Uterus (tissue), 4 donors: ENCODE results near the gene CLDN6. TPM values are rescaled to one million over a fixed set of nuclear protein-coding genes. Genes with fewer than 3 reads are reported as not detected.

Experiments
- DNase-seq, 2 donors: peaks; one replicate each; pipeline ENCODE4 v3.0.0-alpha.2; 2019 to 2020
- H3K27ac ChIP-seq, 2 donors: fragments of 200-600 bp; sonication (generic); 1 replicate in 1 of 2; 2 replicates in 1 of 2; pipeline ENCODE4 v1.5.1; 2016 to 2018
- H3K27me3 ChIP-seq, 2 donors: fragments of 200-600 bp; sonication (generic); one replicate each; pipeline ENCODE4 v1.5.1; 2018 to 2019; ENCODE audit warnings: control low read depth in 1 of 2
- H3K36me3 ChIP-seq, 2 donors: fragments of 200-600 bp; sonication (generic); one replicate each; pipeline ENCODE4 v1.5.1; 2019; ENCODE audit warnings: control low read depth in 1 of 2
- H3K4me1 ChIP-seq, 2 donors: fragments of 200-600 bp; sonication (generic); one replicate each; pipeline ENCODE4 v1.5.1; 2018 to 2019; ENCODE audit warnings: control low read depth in 1 of 2
- H3K4me3 ChIP-seq, 2 donors: fragments of 200-600 bp; sonication (generic); 1 replicate in 1 of 2; 2 replicates in 1 of 2; pipeline ENCODE4 v1.5.1; 2018 to 2019; ENCODE audit warnings: mild to moderate bottlenecking in 1 of 2
- H3K9me3 ChIP-seq, 2 donors: fragments of 200-600 bp; sonication (generic); one replicate each; pipeline ENCODE4 v1.5.1; 2019; ENCODE audit warnings: control low read depth in 1 of 2
- CTCF ChIP-seq, 4 experiments: fragments of 200-600 bp in 2 of 4; fragments of 450-650 bp in 2 of 4; sonication (generic) in 2 of 4; IDR thresholded peaks; one replicate each; pipeline ENCODE4 v1.5.1; 2016 to 2019; ENCODE audit warnings: antibody characterized with exemption in 4 of 4, mild to moderate bottlenecking in 2 of 4, moderate library complexity in 1 of 4
- POLR2A ChIP-seq, 2 donors: fragments of 450-650 bp; IDR thresholded peaks; one replicate each; pipeline ENCODE4 v1.6.1; 2016; ENCODE audit warnings: antibody characterized with exemption in 2 of 2, mild to moderate bottlenecking in 1 of 2, moderate library complexity in 1 of 2
- intact Hi-C: fragments of 100-400 bp; cut with DNase I; formaldehyde crosslinking; loops from one replicate; pipeline ENCODE4 v1.15.1; 2023; ENCODE audit warnings: low total_unique reads
- total RNA-seq, 4 donors: library from RNA; depleted of rRNA in 3 of 4; stranded (reverse); fragments of >200 nt in 3 of 4; gene quantifications; one replicate each; pipeline versions ENCODE4 v1.1.0 to v1.2.4, GENCODE V29; 2014 to 2023
- donor health status: DM: yes; HTN: yes; CAD: no.

The CLDN6 gene
- total RNA-seq, 4 donors from 2014 or later: 4.1 TPM; not detected in 3

GRCh38 chr16:3000540-3000939 lies 17.4 kb downstream of the CLDN6 start:
- H3K27ac ChIP-seq: no peak overlapping the region
- no peak overlapping the region for H3K4me3 ChIP-seq
- H3K4me1 ChIP-seq: no peaks in the 10 kb centered on the region
- intact Hi-C loops: no loop called here
- DNase-seq: no peak
- no peak for TF ChIP-seq POLR2A (IDR thresholded peaks at IDR 0.05)
- TF ChIP-seq CTCF (IDR thresholded peaks at IDR 0.05): no peak
- H3K9me3 ChIP-seq: no peaks in the 10 kb centered on the region
- H3K36me3 ChIP-seq: no peaks in the 10 kb centered on the region
- peaks cover 0 to 3% of the 10 kb centered on the region in 2 donors for H3K27me3 ChIP-seq

DNA sequence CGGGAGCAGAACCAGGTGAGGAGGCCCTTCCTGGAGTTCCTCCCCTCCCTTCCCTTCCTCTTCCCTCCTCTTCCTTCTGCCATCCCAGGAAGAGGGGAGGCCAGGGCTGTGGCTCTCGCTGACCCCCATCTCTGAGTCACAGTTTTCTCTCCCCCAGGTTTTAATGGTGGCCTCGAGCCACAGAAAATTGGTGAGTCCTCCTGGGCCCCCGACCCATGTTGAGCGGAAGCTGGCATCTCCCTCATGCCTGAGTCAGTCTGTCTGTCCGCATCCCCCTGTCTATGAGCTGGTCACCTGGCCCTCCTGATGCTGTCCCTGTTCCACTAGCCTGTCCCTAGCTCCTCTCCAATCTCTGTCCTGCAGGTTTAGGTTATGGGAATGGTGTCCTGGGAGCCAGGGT lies 18.1 kb downstream of the CLDN6 start:
- Histone ChIP-seq H3K27me3 (peaks cover 0 to 3% of the 10 kb centered on the region in 2 donors), H3K9me3 (no peaks in the 10 kb centered on the region), H3K4me3 (no peak overlapping the region), H3K36me3 (no peaks in the 10 kb centered on the region), H3K4me1 (no peaks in the 10 kb centered on the region), H3K27ac (no peak overlapping the region)
- no peak for DNase-seq
- intact Hi-C loops: no loop called here
- TF ChIP-seq CTCF (IDR thresholded peaks at IDR 0.05) (no peak), POLR2A (IDR thresholded peaks at IDR 0.05) (no peak)

DNA sequence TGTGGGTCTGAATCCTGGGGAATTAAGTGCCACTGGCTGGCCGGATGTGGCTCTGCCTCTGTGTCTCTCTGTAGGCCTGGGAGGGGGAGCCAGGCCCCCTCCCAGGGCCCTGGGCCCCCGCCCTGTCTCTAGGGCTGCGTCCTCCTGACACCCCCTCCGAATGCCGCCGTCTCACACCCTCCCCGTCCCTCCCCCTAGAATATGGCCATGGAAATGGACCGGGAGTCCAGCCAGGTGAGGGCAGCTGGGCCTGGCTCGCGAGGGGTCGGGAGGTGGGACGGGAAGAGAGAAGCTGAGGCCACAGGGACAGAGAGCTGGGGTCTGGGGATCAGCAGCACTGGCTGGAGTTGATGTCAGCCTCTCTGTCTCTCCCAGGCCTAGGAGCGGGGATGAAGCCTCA lies 21.7 kb downstream of the CLDN6 start:
- no peaks in the 10 kb centered on the region for H3K27me3 ChIP-seq

DNA sequence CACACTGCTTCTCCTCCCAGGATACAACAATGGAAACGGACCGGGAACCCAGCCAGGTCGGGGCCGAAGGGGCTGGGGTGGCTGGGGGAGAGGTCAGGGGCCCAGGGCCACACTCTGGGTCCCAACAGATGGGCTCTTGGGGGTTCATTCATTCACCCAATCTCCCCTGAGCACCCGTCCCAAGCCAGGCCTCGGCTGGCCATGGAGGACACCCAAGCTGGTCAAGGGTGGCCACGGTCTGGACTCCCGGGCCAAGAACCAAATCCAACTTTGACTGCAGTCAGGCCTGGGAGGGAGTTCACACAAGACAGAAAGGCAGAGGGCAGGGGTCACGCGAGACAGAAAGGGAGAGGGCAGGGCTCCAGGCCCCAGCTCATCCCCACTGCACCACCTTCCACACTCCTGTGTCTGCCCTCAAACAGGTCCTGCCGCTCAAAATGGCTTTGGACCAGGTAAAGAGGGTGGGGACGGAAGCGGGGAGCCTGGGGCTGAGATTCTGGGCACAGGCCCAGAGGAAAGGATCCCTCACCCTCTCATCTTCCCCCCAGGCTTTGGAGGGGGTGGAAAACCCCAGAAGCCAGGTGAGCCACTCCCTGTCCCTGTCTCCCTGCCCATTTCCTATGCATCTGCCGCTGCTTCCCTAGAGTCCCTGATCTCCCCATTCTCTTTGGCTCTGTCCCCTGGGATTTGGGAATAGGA lies 25.5 kb downstream of the CLDN6 start:
- Histone ChIP-seq H3K27ac (no peak overlapping the region), H3K27me3 (no peaks in the 10 kb centered on the region), H3K4me3 (no peak overlapping the region), H3K9me3 (no peaks in the 10 kb centered on the region), H3K36me3 (no peaks in the 10 kb centered on the region), H3K4me1 (no peaks in the 10 kb centered on the region)
- no peak for DNase-seq
- TF ChIP-seq CTCF (IDR thresholded peaks at IDR 0.05) (no peak), POLR2A (IDR thresholded peaks at IDR 0.05) (no peak)
- intact Hi-C loops: no loop called here

More for the DNA sequence above, 21.7 kb downstream of the CLDN6 start:
- no peaks in the 10 kb centered on the region for H3K4me1 ChIP-seq
- no peaks in the 10 kb centered on the region for H3K9me3 ChIP-seq
- H3K27ac ChIP-seq: no peak overlapping the region
- TF ChIP-seq POLR2A (IDR thresholded peaks at IDR 0.05): no peak
- TF ChIP-seq CTCF (IDR thresholded peaks at IDR 0.05): no peak
- no peaks in the 10 kb centered on the region for H3K36me3 ChIP-seq
- intact Hi-C loops: no loop called here
- no peak overlapping the region for H3K4me3 ChIP-seq
- DNase-seq: no peak

DNA sequence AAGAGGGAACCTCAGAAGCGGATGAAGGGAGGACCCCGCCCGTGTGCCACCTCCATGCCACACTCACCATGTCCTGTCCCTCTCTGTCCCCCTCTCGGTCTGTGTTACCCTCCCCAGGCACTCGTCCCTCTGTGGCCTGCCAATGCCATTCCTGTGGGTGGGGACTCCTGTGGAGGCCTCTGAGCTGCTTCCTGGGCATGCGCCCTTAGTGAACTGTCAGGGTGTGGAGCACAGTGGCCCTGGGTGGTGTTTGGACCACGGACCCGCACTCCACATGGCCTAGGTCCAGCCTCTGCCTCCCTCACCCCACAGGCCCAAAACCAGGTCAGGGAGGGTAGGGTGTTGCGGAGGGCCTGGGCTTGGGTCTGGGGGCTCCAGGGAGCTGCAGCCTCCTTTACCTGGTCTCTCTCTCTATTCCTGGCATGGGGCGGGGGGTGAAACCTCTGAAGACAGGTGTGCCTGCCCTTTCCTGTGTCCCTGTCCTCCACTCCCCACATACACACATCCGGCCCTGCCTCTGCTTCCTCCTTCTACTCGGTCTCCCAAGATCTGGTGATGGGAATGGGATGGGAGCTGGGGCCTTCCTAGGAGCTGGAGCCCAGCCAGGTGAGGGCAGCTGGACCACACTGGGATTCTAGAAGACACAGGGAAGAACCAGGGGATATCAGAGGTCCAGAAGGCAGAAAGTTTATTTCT lies 26.3 kb downstream of the CLDN6 start:
- intact Hi-C loops: no loop called here
- Histone ChIP-seq H3K4me3 (no peak overlapping the region), H3K27ac (no peak overlapping the region), H3K4me1 (no peaks in the 10 kb centered on the region), H3K9me3 (no peaks in the 10 kb centered on the region), H3K27me3 (no peaks in the 10 kb centered on the region), H3K36me3 (no peaks in the 10 kb centered on the region)
- TF ChIP-seq POLR2A (IDR thresholded peaks at IDR 0.05) (no peak), CTCF (IDR thresholded peaks at IDR 0.05) (no peak)
- no peak for DNase-seq
